IMR-90 (cell line): ENCODE results near the gene MTMR8. TPM values are rescaled to one million over a fixed set of nuclear protein-coding genes. Genes with fewer than 3 reads are reported as not detected.
"Not testable (repeated sequence)": the region's sequence is repeated elsewhere in the genome, so short reads cannot be mapped to it uniquely, and the experiment has no call there.

Experiments
- ATAC-seq: fragments of 200-7000 bp; cut with Tn5 transposase; 2 replicates; pipeline ENCODE4 v1.9.1; 2020; ENCODE audit warnings: low read depth, mild to moderate bottlenecking, moderate library complexity
- BruUV-seq: library from RNA; stranded (reverse); fragments of 400-500 nt; replicated peaks from 2 replicates; lab custom pipeline; 2021; lab: Mats Ljungman, UMichigan
- CTCF ChIA-PET: fragments of 300-600 bp; formaldehyde crosslinking; extraction: SDS; loops from one replicate; lab custom pipeline; 2021; ENCODE audit warnings: antibody characterized with exemption; lab: Yijun Ruan, JAX
- POLR2A ChIA-PET: fragments of 300-600 bp; sonication (Branson Sonifier 250); formaldehyde crosslinking; loops from one replicate; lab custom pipeline; 2022; ENCODE audit warnings: antibody characterized with exemption; ENCODE audit not compliant: unreplicated experiment; lab: Charles Lee
- DNase-seq: peaks from one replicate; pipeline ENCODE4 v3.0.0; 2013
- H2AFZ ChIP-seq: replicated peaks from 2 replicates; pipeline ENCODE3; 2013; ENCODE audit warnings: low read length, mild to moderate bottlenecking; ENCODE audit not compliant: poor library complexity
- H2AK5ac ChIP-seq: 2 replicates; pipeline ENCODE4 v1.6.1; 2013; ENCODE audit warnings: low read depth, low read length, inconsistent platforms
- H2AK9ac ChIP-seq: replicated peaks from 2 replicates; pipeline ENCODE3; 2013; ENCODE audit warnings: mild to moderate bottlenecking, low read depth, low read length, moderate library complexity; ENCODE audit not compliant: poor library complexity
- H2BK120ac ChIP-seq: 2 replicates; pipeline ENCODE4 v1.6.1; 2013; ENCODE audit warnings: low read depth, low read length, inconsistent platforms
- H2BK15ac ChIP-seq: 3 replicates; pipeline ENCODE4 v1.6.1; 2013; ENCODE audit warnings: low read depth, low read length, inconsistent platforms
- H2BK20ac ChIP-seq: 2 replicates; pipeline ENCODE4 v1.6.1; 2013; ENCODE audit warnings: low read depth, mild to moderate bottlenecking, inconsistent platforms, low read length, moderate library complexity
- H2BK5ac ChIP-seq: 2 replicates; pipeline ENCODE4 v1.6.1; 2013; ENCODE audit warnings: mild to moderate bottlenecking, low read depth, low read length, inconsistent platforms; ENCODE audit not compliant: poor library complexity, severe bottlenecking
- H3K14ac ChIP-seq: replicated peaks from 2 replicates; pipeline ENCODE4 v1.6.1; 2013; ENCODE audit warnings: low read depth, low read length, inconsistent platforms
- H3K18ac ChIP-seq: 2 replicates; pipeline ENCODE4 v1.6.1; 2013; ENCODE audit warnings: low read depth, low read length, control low read depth
- H3K23ac ChIP-seq: 2 replicates; pipeline ENCODE4 v1.6.1; 2013; ENCODE audit warnings: low read depth, low read length, inconsistent platforms
- H3K27ac ChIP-seq: 2 replicates; pipeline ENCODE4 v1.5.1; 2013; ENCODE audit warnings: mild to moderate bottlenecking, control low read depth, low read length; ENCODE audit not compliant: insufficient read depth
- H3K27me3 ChIP-seq: 2 replicates; pipeline ENCODE4 v1.6.1; 2013; ENCODE audit warnings: low read length; ENCODE audit not compliant: control insufficient read depth, insufficient read depth
- H3K36me3 ChIP-seq: 2 replicates; pipeline ENCODE4 v1.6.1; 2013; ENCODE audit warnings: low read length, mixed read lengths; ENCODE audit not compliant: control insufficient read depth, insufficient read depth
- H3K4ac ChIP-seq: 2 replicates; pipeline ENCODE4 v1.6.1; 2013; ENCODE audit warnings: low read depth, low read length, inconsistent platforms
- H3K4me1 ChIP-seq: 2 replicates; pipeline ENCODE4 v1.6.1; 2013; ENCODE audit warnings: low read length, mixed read lengths; ENCODE audit not compliant: control insufficient read depth, insufficient read depth
- H3K4me2 ChIP-seq: 2 replicates; pipeline ENCODE4 v1.6.1; 2013; ENCODE audit warnings: low read depth, mild to moderate bottlenecking, control low read depth, low read length, moderate library complexity
- H3K4me3 ChIP-seq: 2 replicates; pipeline ENCODE4 v1.5.1; 2013; ENCODE audit warnings: low read depth, mild to moderate bottlenecking, control low read depth, low read length, moderate library complexity; ENCODE audit not compliant: insufficient read depth
- H3K56ac ChIP-seq: 2 replicates; pipeline ENCODE4 v1.6.1; 2013; ENCODE audit warnings: low read length, inconsistent platforms; ENCODE audit not compliant: insufficient read depth; ENCODE audit errors: extremely low read depth
- H3K79me1 ChIP-seq, 2 experiments: 2 replicates each; pipeline ENCODE4 v1.6.1; 2013; ENCODE audit warnings: low read length in 2 of 2, inconsistent platforms in 1 of 2, low read depth in 1 of 2
- H3K9ac ChIP-seq: 2 replicates; pipeline ENCODE4 v1.6.1; 2013; ENCODE audit warnings: low read depth, low read length, control low read depth
- H3K9me1 ChIP-seq: 2 replicates; pipeline ENCODE4 v1.6.1; 2013; ENCODE audit warnings: low read length, inconsistent platforms; ENCODE audit not compliant: insufficient read depth
- H3K9me3 ChIP-seq: 2 replicates; pipeline ENCODE4 v1.6.1; 2013; ENCODE audit warnings: low read length; ENCODE audit not compliant: control insufficient read depth, insufficient read depth
- H4K20me1 ChIP-seq: 2 replicates; pipeline ENCODE4 v1.6.1; 2013; ENCODE audit warnings: low read length, inconsistent platforms; ENCODE audit not compliant: insufficient read depth
- H4K5ac ChIP-seq: 2 replicates; pipeline ENCODE4 v1.6.1; 2013; ENCODE audit warnings: mild to moderate bottlenecking, low read depth, low read length, control low read depth
- H4K8ac ChIP-seq, 2 experiments: 2 replicates each; pipeline ENCODE4 v1.6.1; 2013; ENCODE audit warnings: low read depth in 2 of 2, low read length in 2 of 2, control low read depth in 1 of 2, inconsistent platforms in 1 of 2
- H4K91ac ChIP-seq: 2 replicates; pipeline ENCODE4 v1.6.1; 2013; ENCODE audit warnings: low read depth, low read length, inconsistent platforms; ENCODE audit not compliant: insufficient read depth
- WGBS, 2 experiments: methylation state at CpG; one replicate each; pipeline versions ENCODE4 v1.1.5 to v1.1.7; 2013; ENCODE audit warnings: missing lambda C conversion rate in 2 of 2; ENCODE audit not compliant: insufficient read length in 1 of 2; ENCODE audit errors: extremely low coverage in 2 of 2; 5-methylcytosine and 5-hydroxymethylcytosine counted together
- dilution Hi-C: fragments of 300-500 bp; cut with HindIII; formaldehyde crosslinking; loops from one replicate; pipeline ENCODE4 v1.14.3; 2018; ENCODE audit warnings: low sequenced_read_pairs; ENCODE audit not compliant: unreplicated experiment
- in situ Hi-C: fragments of 300-500 bp; cut with MboI; formaldehyde crosslinking; loops from 3 replicates; pipeline ENCODE4 v1.14.3; 2019; ENCODE audit warnings: low sequenced_read_pairs, inconsistent platforms, mixed read lengths
- intact Hi-C: fragments of 100-400 bp; cut with micrococcal nuclease; formaldehyde crosslinking; loops from 2 replicates; pipeline ENCODE4 v1.10.0; 2022
- polyA plus RNA-seq, 3 experiments: library from polyadenylated mRNA; depleted of rRNA; stranded (reverse); fragments of >200 nt; gene quantifications; 2 replicates each; pipeline ENCODE4 v1.2.3, GENCODE V29; 2012; ENCODE audit warnings: low replicate concordance in 1 of 3
- total RNA-seq: library from RNA; depleted of rRNA; stranded (reverse); fragments of >200 nt; gene quantifications from 2 replicates; pipeline ENCODE4 v1.2.3, GENCODE V29; 2012

The MTMR8 gene
- total and polyA plus RNA-seq, 2 of the 4 experiments (the other 2 are of a cell fraction) = not detected

GRCh38 chrX:64380789-64381188, 14.5 kb downstream of the MTMR8 start:
- CTCF ChIA-PET, H2BK15ac ChIP-seq, BruUV-seq, H3K27me3 ChIP-seq, H3K23ac ChIP-seq, H3K4me1 ChIP-seq, in situ Hi-C loops, H3K9me3 ChIP-seq, H3K36me3 ChIP-seq, H3K9ac ChIP-seq, H2BK20ac ChIP-seq, H3K4me3 ChIP-seq, H3K9me1 ChIP-seq, H3K79me1 ChIP-seq, H3K14ac ChIP-seq, H3K56ac ChIP-seq, DNase-seq, intact Hi-C loops, H4K91ac ChIP-seq, H2AK9ac ChIP-seq, H3K27ac ChIP-seq, H2BK5ac ChIP-seq, H2AK5ac ChIP-seq, H3K4me2 ChIP-seq, ATAC-seq, H4K5ac ChIP-seq, POLR2A ChIA-PET, H3K18ac ChIP-seq, H2BK120ac ChIP-seq, H4K20me1 ChIP-seq, H2AFZ ChIP-seq, dilution Hi-C loops, H4K8ac ChIP-seq, H3K4ac ChIP-seq: not testable (repeated sequence)
- WGBS, 2 experiments = no CpG with 5 or more reads among the region's 4 CpGs
